GM18868 (cell line): ENCODE measurements around the gene CAPZB.
"Not testable (repeated sequence)": the region's sequence is repeated elsewhere in the genome, so short reads cannot be mapped to it uniquely, and the experiment has no call there.

Experiments
- ATAC-seq: cut with Tn5 transposase; IDR thresholded peaks from one replicate; pipeline ENCODE4 v1.9.1; 2021; ENCODE audit warnings: mild to moderate bottlenecking, moderate library complexity; ENCODE audit not compliant: unreplicated experiment

The CAPZB gene

DNA sequence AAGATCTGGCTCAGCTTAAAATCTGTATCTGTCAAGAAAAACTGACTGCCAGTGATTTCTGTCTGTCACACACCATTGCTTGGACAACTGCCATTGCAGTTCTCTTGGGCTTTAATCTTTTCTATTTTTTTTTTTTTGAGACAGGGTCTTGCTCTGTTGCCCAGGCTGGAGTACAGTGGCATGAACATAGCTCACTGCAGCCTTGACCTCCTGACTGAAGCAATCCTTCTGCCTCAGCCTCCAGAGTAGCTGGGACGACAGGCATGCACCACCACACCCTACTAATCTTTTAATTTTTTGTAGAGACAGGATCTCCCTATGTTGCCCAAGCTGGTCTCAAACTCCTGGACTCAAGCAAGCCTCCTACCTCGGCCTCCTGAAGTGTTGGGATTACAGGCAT lies 14.5 kb upstream of the CAPZB start:
- ATAC-seq = not testable (repeated sequence)

DNA sequence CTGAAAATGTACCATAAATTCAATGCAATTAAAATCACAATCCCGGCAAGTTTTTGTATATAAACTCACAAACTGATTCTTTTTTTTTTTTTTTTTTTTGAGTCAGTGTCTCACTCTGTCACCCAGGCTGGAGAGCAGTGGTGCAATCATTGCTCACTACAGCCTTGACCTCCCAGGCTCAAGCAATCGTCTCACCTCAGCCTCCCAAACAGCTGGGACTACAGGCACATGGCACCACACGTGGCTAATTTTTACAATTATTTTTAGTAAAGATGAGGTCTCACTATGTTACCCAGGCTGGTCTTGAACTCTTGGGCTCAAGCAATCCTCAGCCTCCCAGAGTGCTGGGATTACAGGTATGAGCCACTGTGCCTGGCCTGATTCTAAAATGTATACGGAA lies 12.1 kb upstream of the CAPZB start:
- not testable (repeated sequence) for ATAC-seq

DNA sequence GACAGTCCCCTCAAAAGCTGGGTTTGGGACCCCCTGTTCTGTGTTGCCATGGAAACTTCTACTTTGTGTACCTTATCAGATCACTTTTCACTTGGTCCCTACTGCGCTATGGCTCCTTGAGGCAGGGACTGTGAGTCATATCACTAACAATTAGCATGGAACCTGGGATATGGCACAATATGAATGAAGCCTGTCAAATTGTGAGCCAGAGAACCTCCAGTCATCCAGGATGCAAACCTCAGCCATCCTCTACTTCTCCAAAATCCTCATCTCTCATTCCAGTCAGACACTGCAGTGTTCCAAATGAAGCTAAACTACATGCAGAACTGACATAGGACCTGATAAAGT lies 11.2 kb upstream of the CAPZB start:
- no peak for ATAC-seq

DNA sequence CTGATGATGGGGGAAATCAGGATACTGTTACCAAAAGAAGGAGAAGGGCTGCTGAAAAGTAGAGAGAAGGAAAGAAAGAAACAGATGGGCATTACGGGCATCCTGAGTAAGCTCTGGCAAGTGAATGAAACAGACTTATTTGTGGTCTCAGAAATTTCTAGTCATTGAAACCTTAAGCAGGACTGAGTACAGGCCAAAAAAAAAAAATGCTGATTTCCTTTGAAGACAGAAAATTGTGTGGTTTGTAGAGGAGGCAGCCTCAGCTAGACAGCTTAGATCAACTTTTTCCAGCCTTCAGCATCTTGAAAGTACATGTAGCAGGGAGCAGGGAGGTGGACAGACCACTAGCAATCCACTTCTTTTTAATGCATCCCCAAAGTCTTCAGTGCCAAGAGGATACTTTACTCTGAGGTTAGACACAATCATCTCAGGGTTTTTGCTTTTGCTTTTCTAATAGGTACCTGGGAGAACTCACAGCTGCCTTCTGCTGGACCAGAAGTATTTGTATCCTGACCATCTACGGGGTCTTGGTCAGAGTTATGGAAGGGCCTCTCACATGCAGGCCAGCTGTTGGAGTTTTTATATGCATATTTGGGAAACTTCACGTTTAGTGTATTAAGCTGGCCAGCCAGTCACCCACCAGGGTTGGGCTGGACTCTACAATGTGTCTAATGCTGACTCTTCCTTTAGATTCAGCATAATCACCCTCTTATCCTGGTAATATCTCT lies 10.6 kb upstream of the CAPZB start:
- no peak for ATAC-seq

DNA sequence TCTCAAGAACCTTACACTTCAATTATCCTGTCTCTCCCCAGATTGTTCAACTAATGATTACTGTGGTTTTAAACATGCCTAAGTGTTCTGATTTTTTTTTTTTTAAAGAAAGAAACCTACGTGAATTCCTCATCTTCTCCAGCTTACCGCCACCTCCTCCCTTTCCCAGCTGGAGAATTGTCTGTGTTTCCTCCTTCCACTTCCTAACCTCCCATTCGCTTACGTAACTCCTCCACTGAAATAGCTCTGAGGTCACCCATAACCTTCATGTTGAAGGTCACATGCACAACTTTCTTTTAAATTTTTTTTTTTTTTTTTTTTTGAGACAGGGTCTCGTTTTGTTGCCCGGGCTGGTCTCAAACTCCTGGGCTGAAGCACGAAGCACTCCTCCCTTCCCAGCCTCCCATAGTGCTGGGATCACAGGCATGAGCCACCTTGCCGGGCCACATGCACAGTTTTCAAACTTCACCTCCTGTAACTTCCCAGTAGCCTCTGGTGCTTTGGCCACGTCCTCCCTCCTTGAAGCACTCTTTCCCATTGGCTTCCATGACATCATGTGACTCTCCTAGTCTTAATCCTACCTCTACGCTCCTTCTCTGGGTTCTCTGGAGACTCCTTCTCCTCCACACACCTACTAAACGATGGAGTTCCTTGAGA lies 9.8 kb upstream of the CAPZB start:
- ATAC-seq = no peak

DNA sequence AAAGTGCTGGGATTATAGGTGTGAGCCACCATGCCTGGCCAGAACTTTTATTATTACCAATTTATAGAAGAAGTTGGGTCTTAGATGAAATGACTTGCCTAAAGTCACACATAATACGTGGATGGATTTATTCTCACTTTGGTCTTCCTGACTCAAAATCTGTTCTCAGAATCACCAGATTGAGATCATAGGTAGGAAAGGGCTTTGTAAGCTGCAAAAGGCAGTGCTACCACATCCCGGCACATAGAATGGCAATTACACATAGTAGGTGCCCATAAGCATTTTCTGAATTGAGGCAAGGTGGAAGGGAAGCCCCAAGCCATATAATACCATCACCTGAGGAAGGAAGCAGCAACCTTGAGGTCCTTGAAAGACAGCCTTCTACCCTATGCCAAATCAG lies 8.2 kb upstream of the CAPZB start:
- no peak for ATAC-seq

DNA sequence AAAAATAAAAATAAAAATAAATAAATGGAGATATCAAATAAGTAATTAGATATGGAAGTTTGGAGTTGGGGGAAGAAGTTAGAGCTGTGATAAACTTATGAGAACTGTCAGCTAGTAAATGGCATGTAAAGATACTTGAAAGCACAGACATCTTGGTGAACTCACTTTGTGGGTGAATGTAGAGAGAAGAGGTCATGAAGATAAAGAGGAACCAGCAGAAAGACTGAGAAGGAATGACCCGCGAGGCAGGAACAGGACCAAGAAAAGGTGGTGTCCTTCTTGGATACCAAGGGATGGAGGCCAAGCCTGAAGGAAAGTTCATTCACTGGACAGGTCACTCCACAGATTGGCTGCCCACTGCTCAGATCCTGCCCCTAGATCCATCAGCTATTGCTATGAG lies 4.7 kb upstream of the CAPZB start:
- ATAC-seq = no peak

DNA sequence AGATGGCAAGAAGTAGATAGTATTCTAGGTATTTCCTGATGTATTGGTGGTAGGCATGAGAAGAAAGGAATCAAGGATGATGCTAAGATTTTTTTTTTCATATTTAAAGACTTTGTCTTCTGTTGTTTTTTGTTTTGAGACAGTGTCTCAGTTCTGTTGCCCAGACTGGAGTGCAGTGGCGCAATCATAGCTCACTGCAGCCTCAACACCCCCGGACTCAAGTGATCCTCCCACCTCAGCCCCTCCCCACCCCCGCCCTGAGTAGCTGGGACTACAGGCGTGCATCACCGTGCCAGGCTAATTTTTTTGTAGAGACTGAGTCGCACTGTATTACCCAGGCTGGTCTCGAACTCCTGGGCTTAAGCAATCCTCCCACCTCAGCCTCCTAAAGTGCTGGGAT lies 2.8 kb upstream of the CAPZB start:
- ATAC-seq = no peak

DNA sequence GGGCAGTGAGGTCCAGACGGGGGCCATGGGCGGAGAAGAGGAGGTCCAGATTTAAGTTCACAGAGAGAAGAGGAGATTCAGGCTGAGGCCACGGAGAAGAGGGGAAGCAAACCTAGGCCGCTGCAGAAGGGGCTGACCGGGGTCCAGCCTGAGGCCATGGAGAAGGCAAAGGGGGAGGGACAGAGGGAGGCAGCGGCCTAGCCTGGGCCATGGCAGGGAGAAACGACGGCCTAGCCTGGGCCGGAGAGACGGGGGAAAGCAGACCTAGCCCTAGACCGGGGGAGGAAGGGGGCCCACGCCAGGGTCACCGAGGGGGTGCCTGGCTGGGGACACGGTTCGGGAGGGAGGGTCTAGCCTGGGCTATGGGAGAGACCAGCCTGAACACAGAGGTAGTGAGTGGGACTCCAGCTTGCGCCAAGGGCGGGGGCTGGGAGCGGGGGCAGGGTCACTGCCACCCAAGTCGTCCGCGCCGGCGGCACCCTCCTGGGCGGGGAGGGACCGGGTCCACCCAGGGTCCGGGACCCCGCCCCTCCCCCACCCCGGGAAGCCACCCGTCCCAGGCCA lies 459 bp downstream of the CAPZB start:
- peak; percentile 6 for ATAC-seq

DNA sequence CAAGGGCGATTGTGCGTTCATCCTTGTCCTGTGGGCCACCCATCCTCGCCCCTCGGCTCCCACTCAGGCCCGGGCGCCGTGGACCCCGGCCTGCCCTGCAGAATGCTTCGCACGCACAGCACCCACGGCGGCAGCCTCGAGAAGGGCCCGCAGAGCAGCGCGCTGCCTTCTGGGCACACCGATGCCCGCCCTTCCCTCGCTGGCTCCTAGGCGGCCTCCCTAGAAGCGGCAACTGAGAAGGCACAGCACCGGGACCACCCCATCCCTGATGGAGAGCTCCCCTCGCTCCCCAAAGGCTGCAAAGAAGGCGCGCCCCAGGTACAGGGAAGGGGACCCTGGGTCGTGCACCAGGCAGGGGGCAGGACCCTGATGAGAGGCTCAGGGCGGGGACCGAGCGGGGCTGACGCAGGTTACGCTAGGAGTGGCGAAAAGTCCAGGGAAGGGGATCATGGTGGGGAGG lies 971 bp downstream of the CAPZB start:
- ATAC-seq = no peak

DNA sequence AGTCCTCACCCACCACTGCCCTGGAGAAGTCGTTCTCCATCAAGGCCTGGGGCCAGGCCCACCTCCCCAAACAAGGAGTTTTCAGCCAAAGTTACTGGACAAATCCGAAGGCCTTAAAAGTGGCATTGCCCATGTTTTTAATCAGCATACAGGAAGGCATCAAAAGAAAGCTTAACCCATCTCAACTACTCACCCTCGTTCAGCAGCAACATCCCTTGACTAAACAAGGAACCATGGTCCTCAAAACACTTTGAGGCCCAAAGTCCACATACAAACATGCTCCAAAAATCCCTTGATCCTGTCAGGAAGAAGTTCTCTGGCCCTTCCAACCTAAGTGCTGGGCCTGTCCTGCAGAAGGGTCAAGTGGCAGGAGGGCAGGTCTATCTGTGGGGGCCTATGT lies 1.6 kb downstream of the CAPZB start:
- ATAC-seq = no peak

DNA sequence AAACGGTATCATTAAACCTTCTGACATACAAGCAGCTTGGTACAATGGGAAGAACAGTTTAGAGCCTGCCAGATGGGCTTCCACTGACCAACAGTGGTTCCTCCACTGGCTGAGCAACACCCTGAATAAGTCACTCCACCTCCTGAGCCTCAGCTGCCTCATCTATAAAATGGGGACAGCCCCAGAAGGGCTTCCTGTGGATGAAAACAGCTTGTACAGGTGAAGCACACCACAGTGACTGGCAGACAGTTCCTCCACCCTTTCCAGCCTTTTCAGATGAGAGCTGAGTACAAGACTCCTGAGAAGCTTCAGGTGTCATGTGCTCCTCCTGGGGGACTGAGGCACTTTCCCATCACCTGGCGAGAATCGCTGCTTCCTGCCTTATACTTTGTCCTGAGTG lies 2.1 kb downstream of the CAPZB start:
- no peak for ATAC-seq

DNA sequence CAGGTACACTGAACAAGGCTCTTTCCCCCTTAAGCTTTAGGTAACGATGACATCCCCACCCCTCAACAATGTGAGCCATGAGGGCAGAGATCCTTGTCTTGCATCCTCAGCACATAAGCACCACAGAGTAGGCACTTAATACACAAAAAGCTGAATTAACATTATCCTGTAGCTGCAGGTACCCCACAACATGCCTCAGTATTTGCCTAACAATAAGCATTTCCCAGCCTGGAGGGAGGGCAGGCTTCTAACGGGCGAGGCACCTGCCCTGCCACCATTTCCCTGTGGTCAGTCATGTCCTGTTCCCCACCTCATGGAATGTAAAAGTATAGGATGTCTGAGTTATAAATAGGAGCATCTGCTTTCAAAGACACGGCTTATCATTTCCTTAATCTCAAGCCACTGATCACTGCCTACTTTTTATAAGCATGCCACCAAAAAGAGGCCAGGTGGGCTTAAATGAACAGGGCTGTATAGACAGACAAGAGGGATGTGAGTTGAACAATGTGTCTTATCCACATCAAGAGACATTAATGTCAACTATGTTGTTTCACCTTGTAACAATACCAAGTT lies 3.4 kb downstream of the CAPZB start:
- no peak for ATAC-seq

DNA sequence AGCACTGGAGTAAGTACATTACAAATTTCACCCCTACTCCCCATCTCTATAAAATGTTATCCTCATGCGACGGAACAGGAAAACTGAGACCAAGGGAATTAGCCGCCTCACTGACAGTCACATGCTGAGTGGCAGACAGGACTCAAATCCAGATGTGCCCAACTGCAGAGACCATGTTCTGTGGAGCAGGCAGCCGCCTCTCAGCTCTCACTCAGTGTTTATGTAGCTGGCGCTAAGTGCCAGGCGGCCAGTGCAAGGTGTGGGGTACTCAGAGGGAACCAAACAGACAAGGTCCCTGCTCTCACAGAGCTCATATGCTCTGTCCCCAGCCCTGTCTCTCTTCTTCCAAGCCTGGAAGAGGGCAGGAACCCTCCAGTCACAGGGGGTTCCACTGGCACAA lies 5.1 kb downstream of the CAPZB start:
- ATAC-seq = no peak

DNA sequence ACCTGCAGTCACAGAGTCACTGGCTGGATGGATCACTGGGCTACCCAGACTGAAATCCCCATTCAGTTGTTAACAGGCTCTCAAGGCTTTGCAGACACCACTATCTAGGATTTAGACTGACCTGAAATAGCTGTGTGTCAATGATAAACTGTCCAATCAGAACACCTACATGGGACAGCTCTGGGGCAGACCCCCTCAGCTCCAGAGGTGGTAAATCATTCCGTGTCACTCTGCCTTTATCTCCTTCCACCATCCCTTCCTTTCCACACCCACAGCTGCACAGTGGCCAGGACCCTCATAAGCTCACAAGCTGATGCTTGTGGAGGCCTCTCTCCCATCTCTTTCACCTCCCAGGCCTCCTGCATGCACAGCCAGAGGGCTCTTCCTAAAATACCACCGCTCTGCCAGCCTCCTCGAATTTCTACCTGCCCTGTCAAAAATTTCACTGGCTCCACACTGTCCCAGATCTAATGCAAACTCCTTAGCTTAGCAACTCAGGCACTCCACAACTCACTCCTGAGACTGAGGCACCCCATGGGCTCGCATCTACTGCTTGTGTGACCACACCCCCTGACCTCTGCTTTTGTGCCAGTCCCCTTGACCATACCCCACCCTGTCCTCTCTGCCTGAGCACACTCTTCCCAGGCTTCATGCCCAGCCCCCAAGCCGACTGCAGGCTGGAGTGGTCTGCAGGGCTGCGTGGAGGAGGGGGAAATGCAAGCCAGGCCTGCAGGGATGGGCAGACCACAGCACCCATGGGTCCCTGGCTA lies 5.8 kb downstream of the CAPZB start:
- ATAC-seq = no peak

DNA sequence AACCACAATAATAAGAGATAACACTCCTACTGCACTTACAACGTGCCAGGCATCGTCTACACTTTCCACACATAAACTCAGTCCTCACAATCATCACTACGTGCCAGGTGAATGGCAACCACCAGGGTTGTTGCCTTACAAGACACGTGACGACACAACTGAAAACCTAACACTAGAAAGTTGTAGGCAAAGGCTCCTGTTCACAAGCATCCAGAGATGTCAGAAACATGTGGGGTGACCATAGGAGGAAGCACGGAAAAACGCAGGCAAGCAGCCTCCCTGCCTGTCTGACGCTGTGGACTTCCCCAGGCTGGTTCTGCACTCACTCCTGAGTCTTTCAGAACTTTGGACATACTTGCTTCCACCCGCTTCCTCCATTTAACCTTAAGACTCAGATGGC lies 7.0 kb downstream of the CAPZB start:
- no peak for ATAC-seq

DNA sequence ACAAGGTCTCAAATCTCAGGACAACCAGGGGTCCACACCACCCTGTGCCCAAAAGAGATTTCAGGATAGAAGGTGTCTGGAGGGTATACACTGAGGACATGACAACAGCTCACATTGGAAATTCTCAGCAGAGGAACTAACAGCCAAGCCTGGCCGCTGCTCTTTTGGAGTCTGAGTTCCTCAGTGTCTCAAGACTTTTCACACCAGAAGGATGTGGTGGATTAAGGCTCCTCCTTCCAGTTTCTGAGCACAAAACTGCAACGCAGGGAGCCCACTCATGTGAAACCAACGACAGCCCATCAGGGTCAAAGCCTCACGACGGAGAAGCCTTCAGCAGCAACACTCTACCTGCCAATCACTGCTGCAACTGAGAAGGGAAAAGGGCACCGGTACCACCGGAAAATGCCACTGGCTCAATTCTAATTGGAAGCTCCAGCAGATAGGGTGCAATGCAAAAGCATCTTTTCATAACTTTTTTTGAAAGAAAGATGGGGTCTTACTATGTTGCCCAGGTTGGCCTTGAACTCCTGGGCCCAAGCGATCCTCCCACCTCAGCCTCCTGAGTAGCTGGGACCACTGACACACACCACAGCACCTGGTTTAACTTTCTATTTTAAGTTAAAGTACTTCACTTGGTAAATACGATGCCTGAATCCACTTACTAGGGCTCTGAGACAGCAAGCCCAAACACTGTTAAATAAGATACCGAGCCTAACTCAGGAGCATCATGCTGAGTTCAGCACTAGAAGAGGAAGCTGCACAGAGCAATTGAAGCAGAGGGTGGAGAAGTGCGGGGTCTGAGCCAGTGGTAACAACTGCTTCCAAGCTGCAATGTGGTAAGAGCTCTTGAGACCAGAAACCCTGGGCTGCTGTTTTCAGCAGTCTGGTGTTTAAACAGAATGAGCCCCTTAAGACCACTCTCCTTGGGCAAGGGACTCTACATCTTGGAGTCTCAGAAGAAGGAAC lies 7.8 kb downstream of the CAPZB start:
- peak; percentile 40 for ATAC-seq

DNA sequence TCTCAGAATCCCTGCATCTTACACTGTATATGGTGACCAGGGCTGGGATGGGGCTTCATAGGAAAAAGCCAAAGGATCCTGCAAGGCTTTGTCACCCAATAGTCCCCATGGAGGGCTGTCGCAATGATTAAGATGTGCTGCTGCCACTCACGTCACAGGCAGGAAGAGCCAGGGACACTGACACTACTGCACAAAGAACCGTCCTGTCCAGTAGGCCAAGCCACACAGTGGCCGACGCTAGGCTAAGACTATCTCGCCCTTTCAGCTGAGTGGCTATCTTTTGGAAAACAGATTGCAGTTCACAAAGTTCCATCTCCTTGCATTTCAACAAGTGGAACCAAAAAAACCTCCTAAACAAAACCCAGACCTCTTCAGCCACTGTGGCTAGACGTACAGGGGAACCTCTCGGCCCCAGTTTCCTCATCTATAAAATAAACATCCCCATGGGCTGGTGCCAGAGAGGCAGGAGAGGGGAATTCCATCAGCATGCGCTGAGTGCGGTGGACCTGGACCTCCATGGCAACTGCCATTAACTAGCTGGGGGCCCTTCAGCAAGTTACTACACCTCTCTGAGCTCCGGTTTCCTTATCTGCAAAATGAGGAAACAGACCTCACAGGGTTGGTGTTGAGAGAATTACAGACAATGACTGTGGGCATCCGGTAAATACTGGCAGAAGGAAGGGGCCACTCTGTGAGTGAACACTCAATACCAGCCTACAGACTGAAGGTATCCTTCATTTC lies 8.7 kb downstream of the CAPZB start:
- ATAC-seq = peak; percentile 66

DNA sequence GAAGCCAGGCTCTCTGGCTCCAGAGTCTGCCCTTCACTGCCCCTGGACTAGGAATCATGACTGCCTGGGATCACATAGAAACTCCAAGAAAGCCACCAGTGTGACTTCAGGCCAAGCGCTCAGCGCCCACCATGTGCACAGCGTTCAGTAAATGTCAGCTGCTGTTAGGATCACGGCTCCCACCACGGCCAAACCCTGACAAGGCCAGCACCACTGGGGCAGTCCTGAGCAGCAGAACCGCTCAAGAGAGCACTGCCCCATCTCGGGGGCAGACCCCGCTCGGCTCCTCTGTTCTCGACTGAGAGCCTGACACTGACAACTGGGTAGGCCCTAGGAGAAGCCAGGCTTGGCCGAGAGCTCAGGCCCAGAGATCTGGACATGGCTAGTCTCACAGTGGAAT lies 10.0 kb downstream of the CAPZB start:
- no peak for ATAC-seq

DNA sequence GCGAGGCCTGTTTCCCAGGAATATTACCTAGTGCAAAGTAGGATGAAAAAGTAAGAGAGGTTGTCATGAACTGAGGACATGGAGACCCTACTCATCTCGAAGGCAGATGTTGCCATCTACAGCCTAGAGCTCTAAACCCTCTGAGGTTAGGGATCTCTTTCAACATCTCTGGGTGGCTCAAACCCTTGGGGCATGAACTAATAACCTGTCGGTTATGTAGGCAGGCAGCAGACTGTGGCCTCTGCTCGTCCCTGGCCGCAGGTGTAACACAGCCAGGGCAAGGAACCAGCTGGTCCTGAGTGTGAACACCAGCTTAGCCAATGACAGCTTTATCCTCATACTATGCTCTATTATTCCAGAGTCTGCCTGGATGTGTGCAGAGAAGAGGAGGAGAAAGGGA lies 13.2 kb downstream of the CAPZB start:
- ATAC-seq = no peak
